Middle frontal gyrus (tissue), 1 donor: ENCODE data around the gene THSD7A.

Experiments
- DNase-seq: peaks from one replicate; pipeline ENCODE4 v3.0.0-alpha.2; 2015; ENCODE audit warnings: low spot score; ENCODE audit errors: extremely low spot score

Gene THSD7A

DNA sequence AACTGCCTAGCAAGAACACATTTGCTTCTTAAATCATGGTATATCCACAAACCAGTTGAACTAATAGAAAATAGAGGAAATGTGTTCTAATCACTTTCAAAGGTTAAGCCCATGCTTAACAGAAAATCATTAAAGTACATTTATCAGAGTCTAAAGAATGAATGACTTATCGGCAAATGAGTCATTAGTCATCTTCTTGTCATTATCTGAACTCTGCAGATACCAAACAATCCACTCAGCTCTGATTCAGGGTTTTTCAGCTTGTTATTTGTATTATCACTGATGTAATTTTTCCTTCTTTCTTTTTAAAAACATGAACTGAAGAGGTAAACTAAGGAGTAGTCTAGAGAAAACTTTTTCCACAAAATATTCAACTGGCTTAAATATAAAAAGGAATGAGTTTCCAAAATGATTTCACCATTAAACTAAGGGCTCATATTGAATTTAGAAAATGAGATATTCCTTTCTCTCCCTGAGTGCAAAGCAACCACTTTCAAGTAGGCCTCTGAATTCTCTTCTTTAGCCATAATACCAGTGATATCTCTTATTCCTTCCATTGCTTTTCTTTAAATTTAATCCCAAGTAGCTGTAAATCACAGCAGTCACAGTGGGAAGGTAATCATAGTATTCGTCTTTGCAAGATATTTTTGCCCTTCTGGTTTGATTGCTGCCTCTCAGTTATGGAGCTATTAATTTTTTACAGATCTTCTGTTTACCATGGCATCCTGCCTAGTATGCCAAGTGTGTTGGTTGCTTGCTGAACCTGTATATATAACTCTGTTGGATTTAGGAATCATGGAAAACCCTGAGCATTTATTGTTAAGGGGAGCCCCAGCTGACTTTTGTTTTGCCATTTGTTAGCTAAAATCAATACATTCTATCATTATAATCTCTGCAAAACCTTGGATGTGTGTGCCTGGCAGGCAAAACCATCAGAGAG lies 125.1 kb downstream of the THSD7A start:
- no peak for DNase-seq

DNA sequence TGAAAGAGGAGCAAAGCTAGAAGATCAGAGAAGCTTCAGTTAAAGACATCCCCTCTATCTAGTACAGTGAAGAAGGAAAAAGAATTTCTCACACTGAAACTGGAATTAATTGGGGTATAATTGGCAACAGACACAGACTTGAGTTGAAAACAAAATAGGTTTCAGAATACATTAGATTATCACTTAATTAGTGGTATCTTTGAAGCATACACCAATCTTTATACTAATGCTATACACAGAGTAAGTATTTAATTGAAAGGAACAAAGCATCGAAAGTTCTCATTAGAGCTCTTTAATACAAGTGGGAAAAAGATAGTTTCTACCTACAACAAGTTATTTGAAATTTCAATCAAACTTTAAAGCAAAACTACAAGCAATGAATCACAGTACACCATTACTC lies 128.2 kb downstream of the THSD7A start:
- no peak for DNase-seq

DNA sequence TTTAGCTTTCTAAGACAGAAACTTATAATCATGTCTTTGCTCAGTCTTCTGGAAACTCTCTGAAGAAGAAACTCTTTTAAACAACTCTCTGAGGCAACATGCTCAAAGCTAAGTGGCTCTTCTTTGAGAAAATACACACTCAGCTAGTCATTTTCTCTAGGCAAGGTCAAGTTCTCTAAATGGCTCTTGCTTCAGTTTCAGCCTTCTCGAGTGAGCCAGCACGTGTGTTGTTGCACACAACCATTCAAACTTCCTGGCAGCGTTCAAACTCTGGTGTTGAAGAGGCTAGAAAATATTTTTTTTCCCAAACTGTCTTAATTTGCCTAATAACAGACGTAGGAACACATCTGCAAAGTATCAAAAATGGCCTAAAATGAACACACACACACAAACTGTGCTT lies 129.1 kb downstream of the THSD7A start:
- DNase-seq = no peak

- DNase-seq = no peak
Observed at GRCh38 chr7:11701829-11702560, 130.0 kb downstream of the THSD7A start.

DNA sequence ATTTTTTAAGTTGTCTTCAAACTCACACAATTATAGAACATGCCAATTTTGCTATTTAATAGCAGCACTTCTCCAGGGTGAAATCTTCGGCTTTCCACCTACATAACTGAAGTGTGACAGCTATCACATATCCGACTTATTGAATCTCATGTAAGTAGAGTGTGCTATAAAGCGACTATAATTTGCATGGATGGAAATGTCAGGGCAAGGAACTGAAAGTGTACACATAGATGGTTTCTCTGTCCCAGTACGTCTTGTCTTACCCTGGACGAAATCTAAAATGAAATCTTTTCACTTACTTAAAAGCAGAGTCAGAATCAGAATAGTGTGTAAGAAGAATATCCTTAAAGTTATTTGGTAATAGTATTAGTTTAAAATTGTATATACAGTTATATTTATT lies 132.3 kb downstream of the THSD7A start:
- DNase-seq = no peak

- no peak for DNase-seq
Observed at GRCh38 chr7:11698384-11698871, 133.6 kb downstream of the THSD7A start.

DNA sequence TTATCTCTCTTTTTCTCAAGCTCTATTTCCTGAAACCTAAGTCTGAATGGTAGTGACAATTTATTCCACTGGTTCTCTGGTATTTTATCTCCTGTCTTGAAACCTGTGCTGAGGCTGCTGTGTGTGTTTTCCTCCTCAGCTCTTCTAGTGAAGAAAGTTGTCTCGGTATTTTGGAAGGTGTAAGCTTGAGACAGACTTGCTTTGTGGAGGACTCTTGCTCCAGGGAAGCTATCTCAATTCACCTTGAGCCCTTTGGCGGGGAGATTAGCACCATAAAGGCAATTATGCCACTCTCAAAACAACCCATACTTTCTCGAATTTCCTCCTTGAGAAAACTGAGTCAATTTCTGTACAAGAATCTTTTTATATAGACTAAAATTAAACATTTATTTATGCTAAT lies 141.6 kb downstream of the THSD7A start:
- no peak for DNase-seq

GRCh38 chr7:11689096-11689495 lies 142.9 kb downstream of the THSD7A start:
- no peak for DNase-seq

DNA sequence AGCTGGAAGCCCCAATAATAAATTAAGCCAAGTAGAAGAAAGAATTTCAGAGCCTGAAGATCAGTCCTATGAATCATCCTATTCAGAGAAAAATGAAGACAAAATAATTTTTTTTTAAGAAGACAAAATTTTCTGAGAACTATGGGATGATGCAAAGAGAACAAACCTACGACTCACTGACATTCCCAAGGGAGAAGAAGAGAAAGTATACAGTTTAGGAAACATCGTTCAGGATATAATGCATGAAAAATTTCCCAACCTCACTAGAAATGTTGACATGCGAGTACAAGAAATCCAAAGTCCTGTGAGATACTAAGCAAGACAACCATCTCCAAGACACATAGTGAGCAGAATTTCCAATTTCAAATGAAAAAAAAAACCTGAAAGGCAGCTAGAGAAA lies 150.5 kb downstream of the THSD7A start:
- DNase-seq = no peak

DNA sequence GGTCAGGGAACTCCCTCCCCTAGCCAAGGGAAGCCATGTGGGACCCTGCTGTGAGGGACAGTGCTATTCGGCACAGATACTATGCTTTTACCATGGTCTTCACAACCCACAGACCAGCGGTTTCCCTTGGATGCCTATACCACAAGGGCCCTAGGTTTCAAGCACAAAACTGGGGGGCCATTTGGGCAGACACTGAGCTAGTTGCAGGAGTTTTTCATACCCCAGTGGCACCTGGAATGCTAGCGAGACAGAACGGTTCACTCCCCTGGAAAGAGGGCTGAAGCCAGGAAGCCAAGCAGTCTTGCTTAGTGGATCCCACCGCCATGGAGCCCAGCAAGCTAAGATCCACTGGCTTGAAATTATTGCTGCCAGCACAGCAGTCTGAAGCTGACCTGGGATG lies 156.8 kb downstream of the THSD7A start:
- no peak for DNase-seq

GRCh38 chr7:11668727-11669126 lies 163.3 kb downstream of the THSD7A start:
- DNase-seq = no peak

- DNase-seq = no peak
Observed at GRCh38 chr7:11667810-11668185, 164.2 kb downstream of the THSD7A start.

DNA sequence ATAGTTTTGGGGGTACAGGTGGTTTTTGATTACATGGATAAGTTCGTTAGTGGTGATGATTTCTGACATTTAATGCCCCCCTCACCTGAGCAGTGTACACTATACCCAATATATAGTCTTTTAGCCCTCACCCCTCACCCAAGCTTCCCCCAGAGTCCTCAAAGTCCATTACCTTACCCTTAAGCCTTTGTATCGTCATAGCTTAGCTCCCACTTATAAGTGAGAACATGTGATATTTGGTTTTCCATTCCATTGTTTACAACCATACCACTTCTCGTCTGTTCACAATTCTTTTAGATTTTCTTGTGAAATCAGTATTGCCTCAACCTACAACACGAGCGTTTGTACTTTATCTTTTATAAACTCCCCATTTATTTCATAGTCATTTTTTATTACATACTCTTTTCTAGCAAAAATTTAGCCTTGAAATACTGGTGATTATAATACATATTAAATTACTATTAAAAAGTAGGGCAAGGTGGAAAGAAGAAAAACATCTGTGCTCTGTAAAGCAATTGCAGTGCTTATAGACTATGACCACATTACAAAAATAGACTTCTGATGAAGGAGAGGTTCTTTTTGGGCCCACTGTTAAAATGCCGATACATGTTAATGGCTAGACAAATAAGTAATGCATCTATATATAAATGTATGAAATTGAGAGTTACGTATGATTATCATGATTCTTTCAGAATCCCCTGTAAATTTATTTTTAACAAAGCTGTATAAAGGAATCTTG lies 164.8 kb downstream of the THSD7A start:
- DNase-seq = no peak

- no peak for DNase-seq
Observed at GRCh38 chr7:11665357-11665756, 166.6 kb downstream of the THSD7A start.

- DNase-seq = no peak
Observed at GRCh38 chr7:11655642-11656041, 176.4 kb downstream of the THSD7A start.

DNA sequence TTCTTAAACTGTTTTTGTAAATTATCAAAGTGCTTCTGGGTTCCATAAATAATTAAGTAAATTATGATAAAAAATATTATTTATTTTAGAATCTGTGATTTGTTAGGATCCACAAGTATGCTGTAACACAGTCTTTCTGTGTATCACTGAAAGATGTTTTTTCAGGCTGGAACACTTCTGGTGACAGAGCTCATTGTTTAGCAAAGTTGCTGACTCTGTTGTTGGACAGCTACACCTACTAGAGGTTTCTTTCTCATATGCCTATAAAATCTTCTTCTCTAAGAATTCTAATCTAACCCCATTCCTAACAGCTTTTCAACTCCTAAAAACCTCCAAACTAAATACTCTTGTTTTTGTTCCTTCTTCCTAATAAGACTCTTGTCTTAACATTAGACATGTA lies 176.8 kb downstream of the THSD7A start:
- DNase-seq = no peak

DNA sequence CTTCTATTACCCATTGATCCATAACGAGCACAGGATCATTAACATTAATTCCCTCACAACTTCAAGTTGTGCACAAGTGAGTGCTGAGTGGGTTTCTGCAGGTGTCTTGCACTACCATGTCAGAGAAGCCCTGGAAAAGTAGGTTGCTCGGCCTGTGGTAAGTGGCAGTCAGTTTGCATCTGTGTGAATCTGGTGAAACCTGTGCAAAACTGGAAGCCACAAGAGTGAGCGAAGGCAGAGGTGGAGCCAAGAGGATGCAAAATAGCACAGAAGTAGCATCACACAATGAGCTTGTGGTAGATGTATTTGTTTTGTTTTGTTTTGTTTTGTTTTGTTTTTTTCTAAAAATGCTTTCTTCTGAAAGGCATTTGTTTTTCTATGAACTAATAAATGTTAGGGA lies 181.5 kb downstream of the THSD7A start:
- DNase-seq = no peak

GRCh38 chr7:11650030-11650429 lies 182.0 kb downstream of the THSD7A start:
- no peak for DNase-seq

GRCh38 chr7:11648980-11649379 lies 183.0 kb downstream of the THSD7A start:
- DNase-seq = no peak

GRCh38 chr7:11648101-11648500 lies 183.9 kb downstream of the THSD7A start:
- DNase-seq = no peak

DNA sequence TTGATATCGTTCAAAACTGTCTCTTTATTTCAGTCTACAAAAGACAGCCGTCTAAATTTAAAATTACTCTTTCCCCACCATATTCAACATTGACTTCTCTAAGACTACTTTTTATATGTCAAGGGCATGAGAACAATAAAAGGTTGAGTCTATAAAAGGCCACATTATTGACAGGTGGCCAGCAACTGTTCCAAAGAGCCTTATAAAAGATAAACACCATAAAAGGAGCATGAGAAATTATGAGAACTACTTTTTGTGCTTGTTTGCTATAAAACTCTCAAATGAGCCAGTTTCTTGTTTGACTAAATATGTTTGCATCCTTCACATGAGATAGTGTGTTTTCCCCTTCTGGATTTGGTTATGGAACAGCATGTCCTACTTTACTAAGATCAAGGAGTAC lies 189.2 kb downstream of the THSD7A start:
- no peak for DNase-seq

DNA sequence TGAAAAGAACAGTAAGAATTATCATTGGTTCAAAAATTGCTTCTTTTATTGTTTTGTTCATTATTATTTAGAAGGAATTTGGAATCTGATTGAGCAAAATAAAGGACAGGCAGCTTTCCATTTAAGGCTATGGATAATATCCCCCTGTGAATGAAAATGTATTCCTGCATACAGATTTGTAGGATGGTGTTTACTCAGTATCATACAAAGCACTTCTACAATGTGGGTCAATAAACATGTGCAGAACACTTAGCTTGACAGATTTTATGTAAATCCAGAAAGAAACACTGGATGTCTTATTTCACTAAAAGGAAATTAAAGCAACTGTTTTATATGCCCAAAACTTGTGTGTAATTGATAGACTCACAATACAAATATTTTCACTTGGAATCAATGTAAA lies 189.7 kb downstream of the THSD7A start:
- no peak for DNase-seq
